HG03139 (cell line): Measurements from ENCODE around the gene TM9SF1.
"Not testable (repeated sequence)": the region's sequence is repeated elsewhere in the genome, so short reads cannot be mapped to it uniquely, and the experiment has no call there.

Experiments
- ATAC-seq: cut with Tn5 transposase; IDR thresholded peaks from one replicate; pipeline ENCODE4 v1.9.1; 2021; ENCODE audit not compliant: unreplicated experiment

Gene TM9SF1

DNA sequence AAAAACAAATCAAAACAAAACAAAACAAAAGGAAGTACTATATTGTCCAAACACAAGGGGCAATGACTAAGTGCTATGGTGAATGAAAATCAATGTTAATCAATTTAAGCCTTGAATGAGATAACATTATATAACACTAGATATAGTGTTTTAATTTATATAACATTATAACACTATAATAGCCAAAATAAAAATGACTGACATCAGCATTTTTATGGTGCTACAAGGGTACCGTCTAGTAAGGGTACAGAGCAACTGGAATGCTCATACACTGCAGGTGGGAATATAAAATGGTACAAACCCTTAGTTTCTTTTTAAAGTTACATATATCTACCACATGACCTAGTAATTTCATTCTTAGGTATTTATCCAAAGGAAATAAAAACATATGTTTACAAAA is 31.2 kb upstream of the TM9SF1 start:
- no peak for ATAC-seq

- no peak for ATAC-seq
Measured at GRCh38 chr14:24224618-24225071, 29.4 kb upstream of the TM9SF1 start.

- not testable (repeated sequence) for ATAC-seq
Measured at GRCh38 chr14:24222987-24223386, 27.7 kb upstream of the TM9SF1 start.

DNA sequence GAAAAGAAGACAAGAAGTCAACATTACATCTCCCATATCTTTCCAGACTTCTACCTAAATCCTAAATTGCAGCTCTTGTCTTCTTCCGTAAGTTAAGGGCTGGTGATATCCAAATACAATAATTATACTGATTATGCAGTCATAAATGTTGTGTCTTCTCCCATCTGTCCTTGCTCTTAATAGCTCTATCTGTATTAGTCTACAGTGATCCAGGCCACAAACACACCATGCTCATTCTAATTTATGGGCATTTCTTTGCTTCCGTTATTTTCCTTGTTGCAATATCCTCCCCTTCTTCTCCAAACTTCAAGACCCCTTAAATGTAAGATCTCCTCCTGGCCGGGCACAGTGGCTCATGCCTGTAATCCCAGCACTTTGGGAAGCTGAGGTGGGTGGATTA is 24.3 kb upstream of the TM9SF1 start:
- no peak for ATAC-seq

GRCh38 chr14:24219080-24219479 is 23.8 kb upstream of the TM9SF1 start:
- no peak for ATAC-seq

- ATAC-seq, result not testable (repeated sequence)
Measured at GRCh38 chr14:24216876-24217275, 21.6 kb upstream of the TM9SF1 start.

DNA sequence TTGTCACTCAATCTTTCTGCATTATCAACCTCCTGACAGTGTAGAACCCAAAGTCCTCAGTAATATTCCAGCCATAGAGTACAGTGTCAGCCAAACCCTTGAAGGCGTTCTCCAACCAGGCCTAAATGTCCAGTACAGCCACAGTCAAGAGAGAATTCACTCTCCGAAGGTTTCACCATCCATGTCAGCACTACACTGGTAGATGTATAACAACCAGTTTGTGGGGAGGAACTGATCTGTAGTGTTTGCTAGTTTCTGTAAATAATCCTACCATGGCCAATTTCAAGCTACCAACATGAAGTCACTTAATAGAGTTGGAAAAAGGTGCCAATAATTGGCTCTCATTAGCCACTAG is 21.1 kb upstream of the TM9SF1 start:
- ATAC-seq, result no peak

DNA sequence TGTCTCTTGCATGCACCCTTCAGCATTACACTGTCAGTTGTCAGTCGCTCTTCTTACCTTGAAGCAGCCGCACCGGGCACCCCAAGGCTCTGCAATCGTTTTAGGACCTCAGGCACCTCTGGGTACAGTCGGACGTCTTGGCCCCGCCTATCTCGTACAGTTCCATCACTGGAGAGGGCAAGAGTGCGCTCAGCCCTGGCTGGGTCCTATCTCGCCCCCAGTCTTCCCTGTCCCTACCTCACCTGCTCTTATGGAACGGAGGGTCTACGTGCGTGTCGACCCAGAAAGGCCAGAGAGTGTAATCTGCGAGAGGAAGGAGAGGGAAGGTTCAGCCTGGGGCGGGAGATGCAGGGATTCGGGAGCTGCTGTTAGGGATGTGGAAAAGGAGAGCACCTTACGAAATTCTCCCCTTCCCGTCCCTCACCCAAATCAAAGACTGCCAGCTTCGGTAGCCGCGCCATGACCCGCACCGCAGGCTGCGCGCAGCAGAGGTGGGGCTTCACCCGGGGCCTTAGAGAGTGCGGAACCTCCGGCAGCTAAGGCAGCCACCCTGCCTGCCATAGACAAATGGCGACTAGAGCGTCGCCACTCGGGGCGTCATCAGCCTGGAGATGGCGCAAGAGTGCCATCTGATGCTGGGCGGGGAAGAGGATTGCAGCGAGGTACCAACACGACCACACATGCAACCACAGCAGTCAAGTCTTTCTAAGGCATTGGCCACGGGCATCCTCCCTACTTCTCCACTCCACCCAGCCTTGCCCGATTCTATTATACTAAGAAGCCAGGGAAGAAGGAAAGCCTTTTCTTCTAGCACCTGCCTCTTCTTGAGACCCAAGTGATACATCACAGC is 20.5 kb upstream of the TM9SF1 start, which contains the start of gene MDP1:
Gene MDP1, minus strand, starts transcription at position 572 of the 850 bp plus-strand sequence. Its CDS starts 111 bp downstream, at position 461.
- peak; percentile 62 for ATAC-seq

- ATAC-seq, result no peak
Measured at GRCh38 chr14:24213866-24214662, 18.8 kb upstream of the TM9SF1 start.

DNA sequence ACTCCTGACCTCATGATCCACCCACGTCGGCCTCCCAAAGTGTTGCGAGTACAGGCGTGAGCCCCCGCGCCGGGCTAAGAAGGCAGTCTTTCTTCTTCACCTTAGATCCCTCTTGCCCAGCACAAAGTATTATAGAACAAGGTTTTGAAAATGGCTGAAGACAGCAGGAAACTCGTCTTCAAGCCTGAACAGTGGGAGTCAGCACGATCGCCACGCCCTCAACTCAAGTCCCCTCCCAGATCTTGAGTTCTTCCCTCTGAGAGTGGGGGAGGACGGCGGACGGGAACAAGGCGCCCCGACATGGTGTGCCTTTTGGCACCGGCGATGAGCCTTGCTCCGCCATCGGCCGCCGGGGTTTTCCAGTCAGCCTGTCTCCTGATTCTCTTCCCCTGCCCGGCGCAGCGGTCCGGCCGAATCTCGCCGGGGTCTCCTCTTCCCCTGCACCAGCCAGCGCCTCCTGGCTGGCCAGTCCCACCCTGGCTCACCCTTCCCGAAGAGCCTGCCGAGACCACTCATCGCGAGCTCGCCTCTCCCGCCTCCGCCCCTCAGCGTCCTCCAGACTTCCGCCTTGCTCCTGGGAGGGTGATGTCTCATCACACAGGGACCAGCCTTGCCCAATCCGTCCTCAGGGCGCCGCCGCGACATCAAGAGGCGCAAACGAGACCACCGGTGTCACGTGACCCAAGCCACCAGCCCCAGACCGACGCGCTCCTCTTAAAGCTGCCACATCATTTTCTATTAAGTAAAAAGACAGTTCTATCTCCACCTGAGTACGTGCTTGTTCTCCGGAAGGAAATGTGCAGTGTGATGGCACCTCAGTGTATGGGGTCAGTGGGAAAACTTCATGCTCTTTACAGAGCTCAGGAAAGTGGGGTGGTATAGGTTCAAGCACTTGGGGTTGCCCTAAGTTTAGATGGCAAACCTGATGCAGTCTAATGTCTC is 18.0 kb upstream of the TM9SF1 start, which contains the start of gene CHMP4A:
Gene CHMP4A, minus strand, starts transcription at position 565 of the 942 bp plus-strand sequence. Its CDS starts 49 bp downstream, at position 516.
- peak; percentile 68 for ATAC-seq

DNA sequence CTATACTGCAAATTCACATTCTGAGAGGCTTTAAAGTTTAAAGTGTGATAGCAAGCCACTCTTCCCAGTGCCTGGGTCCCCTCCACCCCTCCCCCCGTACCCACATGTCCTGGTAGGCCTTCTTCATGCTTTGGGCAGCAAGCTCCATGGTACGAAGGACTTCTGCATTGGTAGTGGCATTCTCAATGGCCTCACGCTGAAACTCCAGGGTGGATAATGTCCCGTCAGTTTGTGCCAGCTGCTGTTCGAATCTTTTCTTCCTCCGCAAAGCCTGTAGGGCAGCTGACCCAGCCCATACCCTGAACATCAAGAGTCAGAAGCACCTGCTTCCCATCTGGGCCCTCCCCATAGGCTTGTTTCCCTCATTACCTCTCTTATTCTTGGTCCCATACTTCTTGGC is 16.1 kb upstream of the TM9SF1 start:
- ATAC-seq, result no peak

DNA sequence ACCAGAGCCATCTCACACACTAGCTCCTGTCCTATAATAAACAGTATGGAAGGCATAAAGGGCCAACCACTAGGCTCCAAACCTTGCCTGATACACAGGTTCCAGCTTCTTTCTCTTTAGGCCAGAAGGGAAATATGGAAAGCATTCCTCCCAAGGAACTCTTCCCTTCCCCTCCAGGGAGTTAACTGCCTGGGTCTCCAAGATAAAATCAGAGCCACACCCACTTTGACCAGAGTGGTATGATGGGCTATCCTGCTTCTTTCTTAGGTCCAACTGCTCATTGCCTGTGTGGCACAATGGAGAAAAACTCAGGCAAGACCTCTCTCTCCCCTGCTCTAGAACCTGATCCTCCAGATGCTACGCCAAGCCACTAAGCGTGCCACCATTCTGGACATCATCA is 12.4 kb upstream of the TM9SF1 start:
- no peak for ATAC-seq

GRCh38 chr14:24207104-24207551 is 11.9 kb upstream of the TM9SF1 start:
- no peak for ATAC-seq

GRCh38 chr14:24206260-24207103 is 11.2 kb upstream of the TM9SF1 start:
- ATAC-seq, result no peak

- ATAC-seq, result no peak
Measured at GRCh38 chr14:24204163-24205146, 9.2 kb upstream of the TM9SF1 start.

DNA sequence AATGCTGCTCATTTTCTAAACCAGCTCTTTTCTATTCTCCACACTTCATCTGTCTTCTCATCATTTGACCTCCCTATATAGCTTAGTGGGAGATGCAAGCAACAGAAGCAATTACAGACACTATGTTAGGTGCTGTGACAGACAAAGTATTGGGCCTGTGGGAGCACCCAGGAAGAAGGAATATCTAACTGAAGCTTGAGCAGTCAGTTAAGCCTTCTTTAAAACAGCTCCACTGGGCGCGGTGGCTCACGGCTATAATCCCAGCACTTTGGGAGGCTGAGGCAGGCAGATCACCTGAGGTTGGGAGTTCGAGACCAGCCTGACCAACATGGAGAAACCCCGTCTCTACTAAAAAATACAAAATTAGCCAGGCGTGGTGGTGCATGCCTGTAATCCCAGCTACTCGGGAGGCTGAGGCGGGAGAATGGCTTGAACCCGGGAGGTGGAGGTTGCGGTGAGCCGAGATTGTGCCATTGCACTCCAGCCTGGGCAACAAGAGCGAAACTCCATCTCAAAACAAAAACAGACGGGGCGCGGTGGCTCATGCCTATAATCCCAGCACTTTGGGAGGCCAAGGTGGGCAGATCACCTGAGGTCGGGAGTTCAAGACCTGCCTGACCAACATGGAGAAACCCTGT is 8.1 kb upstream of the TM9SF1 start:
- ATAC-seq, result not testable (repeated sequence)

GRCh38 chr14:24202538-24202937 is 7.3 kb upstream of the TM9SF1 start:
- not testable (repeated sequence) for ATAC-seq
